ENCODE measurements around the gene OGFOD1. TPM values are rescaled to one million over a fixed set of nuclear protein-coding genes. Genes with fewer than 3 reads are reported as not detected.

Gene OGFOD1
- total RNA-seq = 52.9 and 55.4 TPM in 2 replicates
- long read RNA-seq, full-length matches to known transcripts = 137 of 158 reads
- long read RNA-seq, partial matches to known transcripts = 17 of 158 reads
- long read RNA-seq, other reads (novel, unspliced or antisense) = 4 of 158 reads

GRCh38 chr16:56450986-56451752 is at the start of gene OGFOD1, which contains the start of gene NUDT21:
OGFOD1 (plus strand) TSS chr16:56451554; CDS start chr16:56451613, 59 bp downstream.
NUDT21 (minus strand) TSS chr16:56451332; CDS start chr16:56451202, 130 bp downstream.
- peaks cover 9% of the 10 kb centered on the region for H3K36me3 Mint-ChIP-seq (ENCODE audit: low read depth)
- H3K27me3 Mint-ChIP-seq (ENCODE audit: low read depth) = no peaks in the 10 kb centered on the region
- TF ChIP-seq, protein P1, sequence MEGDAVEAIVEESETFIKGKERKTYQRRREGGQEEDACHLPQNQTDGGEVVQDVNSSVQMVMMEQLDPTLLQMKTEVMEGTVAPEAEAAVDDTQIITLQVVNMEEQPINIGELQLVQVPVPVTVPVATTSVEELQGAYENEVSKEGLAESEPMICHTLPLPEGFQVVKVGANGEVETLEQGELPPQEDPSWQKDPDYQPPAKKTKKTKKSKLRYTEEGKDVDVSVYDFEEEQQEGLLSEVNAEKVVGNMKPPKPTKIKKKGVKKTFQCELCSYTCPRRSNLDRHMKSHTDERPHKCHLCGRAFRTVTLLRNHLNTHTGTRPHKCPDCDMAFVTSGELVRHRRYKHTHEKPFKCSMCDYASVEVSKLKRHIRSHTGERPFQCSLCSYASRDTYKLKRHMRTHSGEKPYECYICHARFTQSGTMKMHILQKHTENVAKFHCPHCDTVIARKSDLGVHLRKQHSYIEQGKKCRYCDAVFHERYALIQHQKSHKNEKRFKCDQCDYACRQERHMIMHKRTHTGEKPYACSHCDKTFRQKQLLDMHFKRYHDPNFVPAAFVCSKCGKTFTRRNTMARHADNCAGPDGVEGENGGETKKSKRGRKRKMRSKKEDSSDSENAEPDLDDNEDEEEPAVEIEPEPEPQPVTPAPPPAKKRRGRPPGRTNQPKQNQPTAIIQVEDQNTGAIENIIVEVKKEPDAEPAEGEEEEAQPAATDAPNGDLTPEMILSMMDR (conservative IDR thresholded peaks at IDR 0.05) = no peak
- peak; percentile 76 for DNase-seq (ENCODE audit: low read depth, low spot score)
- H3K4me3 Mint-ChIP-seq = peak within 1 kb of the TSS; percentile 95
- peaks cover 47% of the 10 kb centered on the region for H3K4me1 Mint-ChIP-seq
- H3K9me3 Mint-ChIP-seq = no peaks in the 10 kb centered on the region
- peak within 1 kb of the TSS; percentile 94 for H3K27ac Mint-ChIP-seq (ENCODE audit: unreplicated experiment)

GRCh38 chr16:56405977-56406672 is 45.2 kb upstream of the OGFOD1 start:
- H3K27ac Mint-ChIP-seq (ENCODE audit: unreplicated experiment) = no peak overlapping the region
- H3K27me3 Mint-ChIP-seq (ENCODE audit: low read depth) = no peaks in the 10 kb centered on the region
- TF ChIP-seq, protein P1 (conservative IDR thresholded peaks at IDR 0.05) = no peak
- H3K9me3 Mint-ChIP-seq = no peaks in the 10 kb centered on the region
- no peak for DNase-seq (ENCODE audit: low read depth, low spot score)
- H3K36me3 Mint-ChIP-seq (ENCODE audit: low read depth) = peaks cover 12% of the 10 kb centered on the region
- no peak overlapping the region for H3K4me3 Mint-ChIP-seq
- peaks cover 4% of the 10 kb centered on the region for H3K4me1 Mint-ChIP-seq

DNA sequence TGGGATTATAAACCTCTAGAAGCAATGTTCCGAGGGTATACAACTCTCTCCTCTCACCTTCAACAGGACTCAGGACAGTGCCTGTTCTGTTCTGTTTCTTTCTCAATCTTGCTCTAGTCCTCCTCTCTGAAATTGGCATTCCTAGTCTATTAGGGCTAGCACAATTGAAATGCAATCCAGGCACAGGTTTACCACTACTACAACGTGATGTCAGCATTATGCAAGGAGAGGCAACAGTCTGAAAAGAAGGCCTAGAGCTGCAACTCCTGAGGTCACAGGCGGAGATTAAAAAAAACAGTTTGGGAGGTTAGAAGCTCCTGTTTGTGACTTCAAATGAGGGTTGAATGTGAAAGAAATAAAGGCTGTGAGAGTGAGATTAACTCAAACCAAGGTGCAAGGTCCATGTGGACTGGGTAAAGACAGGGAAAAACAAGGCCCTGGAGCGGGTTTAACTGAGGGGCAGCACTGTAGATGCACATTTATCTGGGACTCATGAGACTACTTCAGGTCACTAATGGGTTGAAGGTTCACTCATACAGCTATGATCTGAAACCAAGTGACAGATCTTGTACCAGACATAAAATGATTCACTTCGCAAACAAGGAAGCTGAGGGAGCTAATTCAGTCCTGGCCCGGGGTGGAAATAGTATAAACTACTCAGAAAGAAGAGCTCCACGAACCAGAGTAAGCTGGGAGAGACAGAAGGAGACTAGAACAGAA is 42.8 kb upstream of the OGFOD1 start:
- H3K27me3 Mint-ChIP-seq (ENCODE audit: low read depth) = no peaks in the 10 kb centered on the region
- DNase-seq (ENCODE audit: low read depth, low spot score) = no peak
- H3K36me3 Mint-ChIP-seq (ENCODE audit: low read depth) = peaks cover 11% of the 10 kb centered on the region
- H3K4me3 Mint-ChIP-seq = no peak overlapping the region
- peaks cover 4% of the 10 kb centered on the region for H3K4me1 Mint-ChIP-seq
- TF ChIP-seq, protein P1 (conservative IDR thresholded peaks at IDR 0.05) = no peak
- no peak overlapping the region for H3K27ac Mint-ChIP-seq (ENCODE audit: unreplicated experiment)
- no peaks in the 10 kb centered on the region for H3K9me3 Mint-ChIP-seq

DNA sequence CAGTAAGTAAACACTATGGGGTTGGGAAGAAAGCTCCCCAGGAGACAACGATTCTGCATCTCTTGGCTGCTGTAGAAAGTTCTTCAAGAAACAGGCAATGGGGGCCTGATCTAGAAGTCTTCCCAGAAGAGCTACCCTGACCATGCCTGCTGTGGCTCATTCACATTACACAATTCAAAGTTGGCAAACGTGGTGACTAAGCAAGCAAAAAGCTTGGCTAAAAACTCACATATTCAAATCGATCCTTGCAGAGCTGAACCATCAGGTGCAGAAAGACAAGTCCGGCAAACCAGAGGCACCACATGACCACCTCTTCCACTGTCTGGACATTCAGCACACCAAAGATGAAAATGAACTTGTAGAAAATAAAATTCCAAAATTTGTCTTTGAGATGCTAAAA is 42.2 kb upstream of the OGFOD1 start:
- peaks cover 11% of the 10 kb centered on the region for H3K36me3 Mint-ChIP-seq (ENCODE audit: low read depth)
- H3K4me3 Mint-ChIP-seq = no peak overlapping the region

DNA sequence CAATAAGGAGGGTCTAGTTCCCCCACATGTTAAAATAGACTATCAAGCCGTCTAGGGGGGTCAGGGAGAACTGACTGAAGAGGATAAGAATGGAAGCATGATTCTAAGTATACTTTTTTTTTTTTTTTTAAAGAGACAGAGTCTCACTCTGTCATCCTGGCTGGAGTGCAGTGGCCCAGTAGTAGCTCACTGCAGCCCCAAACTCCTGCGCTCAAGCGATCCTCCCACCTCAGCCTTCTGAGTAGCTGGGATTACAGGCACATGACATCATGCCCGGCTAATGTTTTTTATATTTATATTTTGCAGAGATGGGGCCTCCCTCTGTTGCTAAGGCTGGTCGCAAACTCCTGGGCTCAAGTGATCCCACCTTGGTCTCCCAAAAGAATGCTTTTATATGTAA is 40.2 kb upstream of the OGFOD1 start:
- H3K36me3 Mint-ChIP-seq (ENCODE audit: low read depth) = peaks cover 7% of the 10 kb centered on the region
- H3K4me3 Mint-ChIP-seq = no peak overlapping the region
- H3K4me1 Mint-ChIP-seq = peaks cover 11% of the 10 kb centered on the region
- TF ChIP-seq, protein P1 (conservative IDR thresholded peaks at IDR 0.05) = no peak
- no peaks in the 10 kb centered on the region for H3K9me3 Mint-ChIP-seq
- no peaks in the 10 kb centered on the region for H3K27me3 Mint-ChIP-seq (ENCODE audit: low read depth)
- DNase-seq (ENCODE audit: low read depth, low spot score) = no peak
- no peak overlapping the region for H3K27ac Mint-ChIP-seq (ENCODE audit: unreplicated experiment)

More for the DNA sequence above, 42.2 kb upstream of the OGFOD1 start:
- TF ChIP-seq, protein P1 (conservative IDR thresholded peaks at IDR 0.05) = no peak
- Mint-ChIP-seq H3K27ac (ENCODE audit: unreplicated experiment) (no peak overlapping the region), H3K4me1 (peaks cover 4% of the 10 kb centered on the region), H3K9me3 (no peaks in the 10 kb centered on the region), H3K27me3 (ENCODE audit: low read depth) (no peaks in the 10 kb centered on the region)
- no peak for DNase-seq (ENCODE audit: low read depth, low spot score)
